Activated T-helper 2 cell treated with anti-CD3 and anti-CD28 coated beads, Interferon-gamma antibody, Interleukin-2, Interleukin-4, amounts not matched to agents 10 μg/mL and 5 μg/mL and 100 μg/mL, durations not matched to agents 14 hours and 24 hours and 36 hours (primary cell): ENCODE data around the gene IQGAP2. TPM values are rescaled to one million over a fixed set of nuclear protein-coding genes. Genes with fewer than 3 reads are reported as not detected.

Source experiments
- DNase-seq: peaks from one replicate; pipeline ENCODE4 v3.0.0; 2021; ENCODE audit warnings: low spot score
- H3K27ac Mint-ChIP-seq: one replicate; pipeline ENCODE4 v1.8.0; 2021; ENCODE audit warnings: mixed read lengths
- H3K27me3 Mint-ChIP-seq: one replicate; pipeline ENCODE4 v1.8.0; 2021; ENCODE audit warnings: low read depth, mixed read lengths
- H3K36me3 Mint-ChIP-seq: one replicate; pipeline ENCODE4 v1.8.0; 2021; ENCODE audit warnings: low read depth, mixed read lengths
- H3K4me1 Mint-ChIP-seq: one replicate; pipeline ENCODE4 v1.8.0; 2021; ENCODE audit warnings: low read depth, mixed read lengths
- H3K4me3 Mint-ChIP-seq: one replicate; pipeline ENCODE4 v1.8.0; 2021; ENCODE audit warnings: low read depth, mild to moderate bottlenecking, moderate library complexity, mixed read lengths
- H3K9me3 Mint-ChIP-seq: one replicate; pipeline ENCODE4 v1.8.0; 2021; ENCODE audit warnings: mixed read lengths
- intact Hi-C: fragments of 100-400 bp; cut with micrococcal nuclease; formaldehyde crosslinking; loops from one replicate; pipeline ENCODE4 v1.15.1; 2023
- total RNA-seq: library from RNA; stranded (reverse); gene quantifications from 2 replicates; pipeline ENCODE4 v1.2.3, GENCODE V29; 2022

The IQGAP2 gene
- total RNA-seq, 1 donor from 2014 or later = 28.3 TPM

DNA sequence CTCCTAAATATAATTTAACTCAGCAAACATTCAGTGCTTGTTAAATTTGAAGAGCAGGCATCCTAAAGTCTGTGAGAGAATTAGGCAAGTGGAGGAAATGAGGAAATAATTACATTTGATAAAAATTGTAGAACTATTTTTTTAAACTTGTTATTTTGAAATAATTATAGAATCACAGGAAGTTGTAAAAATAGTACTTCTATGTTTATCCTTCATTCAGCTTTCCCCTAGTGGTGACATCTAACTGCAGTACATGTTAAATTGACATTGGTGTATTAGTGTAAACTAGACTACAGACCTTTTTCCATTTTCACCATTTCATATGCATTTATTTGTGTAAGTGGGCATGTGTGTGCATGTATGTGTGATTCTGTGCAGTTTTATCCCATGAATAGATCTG lies 168.5 kb downstream of the IQGAP2 start:
- Mint-ChIP-seq H3K27ac (no peak overlapping the region), H3K4me3 (no peak overlapping the region), H3K27me3 (no peaks in the 10 kb centered on the region), H3K36me3 (peaks cover 18% of the 10 kb centered on the region), H3K4me1 (peaks cover 2% of the 10 kb centered on the region), H3K9me3 (no peaks in the 10 kb centered on the region)
- no peak for DNase-seq
- intact Hi-C loops = no loop called here

- intact Hi-C loops = no loop called here
- Mint-ChIP-seq H3K4me1 (peaks cover 12% of the 10 kb centered on the region), H3K4me3 (no peak overlapping the region), H3K27me3 (no peaks in the 10 kb centered on the region), H3K27ac (no peak overlapping the region), H3K36me3 (peaks cover 28% of the 10 kb centered on the region), H3K9me3 (no peaks in the 10 kb centered on the region)
- DNase-seq = no peak
Measured at GRCh38 chr5:76576450-76576849, 173.4 kb downstream of the IQGAP2 start.

DNA sequence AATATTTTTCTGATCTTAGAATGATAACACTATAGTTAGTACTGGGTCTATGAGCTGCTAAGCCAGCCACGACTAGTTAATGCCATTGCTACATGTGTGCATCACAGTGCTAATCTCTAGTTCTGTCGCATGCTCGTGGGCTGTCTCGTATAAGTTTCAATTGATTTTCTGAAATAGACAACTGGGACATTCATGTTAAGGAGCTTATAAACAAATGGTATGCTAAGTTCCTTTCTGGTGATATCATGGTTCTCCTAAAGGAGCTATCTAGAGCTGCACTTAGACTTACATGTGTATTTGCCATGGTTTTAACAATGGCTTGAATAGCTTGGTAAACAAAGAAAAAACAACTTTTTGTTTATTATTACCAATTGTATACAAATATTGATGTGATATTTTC lies 173.9 kb downstream of the IQGAP2 start:
- Mint-ChIP-seq H3K9me3 (no peaks in the 10 kb centered on the region), H3K27me3 (no peaks in the 10 kb centered on the region), H3K4me1 (peaks cover 18% of the 10 kb centered on the region), H3K27ac (no peak overlapping the region), H3K4me3 (no peak overlapping the region), H3K36me3 (peaks cover 23% of the 10 kb centered on the region)
- no peak for DNase-seq
- intact Hi-C loops = no loop called here

- intact Hi-C loops = no loop called here
- Mint-ChIP-seq H3K4me1 (peaks cover 27% of the 10 kb centered on the region), H3K36me3 (peaks cover 25% of the 10 kb centered on the region)
Measured at GRCh38 chr5:76579166-76579937, 176.3 kb downstream of the IQGAP2 start.

GRCh38 chr5:76580981-76581380 lies 177.9 kb downstream of the IQGAP2 start:
- no peak overlapping the region for H3K4me3 Mint-ChIP-seq
- H3K27ac Mint-ChIP-seq = no peak overlapping the region
- peaks cover 27% of the 10 kb centered on the region for H3K4me1 Mint-ChIP-seq
- intact Hi-C loops = no loop called here
- DNase-seq = no peak
- H3K9me3 Mint-ChIP-seq = no peaks in the 10 kb centered on the region
- H3K36me3 Mint-ChIP-seq = peaks cover 26% of the 10 kb centered on the region
- H3K27me3 Mint-ChIP-seq = no peaks in the 10 kb centered on the region

More at GRCh38 chr5:76579166-76579937, 176.3 kb downstream of the IQGAP2 start:
- no peak for DNase-seq
- Mint-ChIP-seq H3K27me3 (no peaks in the 10 kb centered on the region), H3K27ac (no peak overlapping the region), H3K9me3 (no peaks in the 10 kb centered on the region), H3K4me3 (no peak overlapping the region)

GRCh38 chr5:76582230-76583162 lies 179.4 kb downstream of the IQGAP2 start:
- no peak for DNase-seq
- Mint-ChIP-seq H3K27me3 (no peaks in the 10 kb centered on the region), H3K36me3 (peaks cover 18% of the 10 kb centered on the region), H3K9me3 (no peaks in the 10 kb centered on the region), H3K4me3 (no peak overlapping the region), H3K4me1 (peaks cover 26% of the 10 kb centered on the region), H3K27ac (peak overlapping the region; percentile 69)
- intact Hi-C loops = loop anchor here (1.0 to 2.0 kb wide), 4 partner anchors 35 to 314 kb away; no protein-coding TSS in a partner anchor

- H3K4me3 Mint-ChIP-seq = no peak overlapping the region
- intact Hi-C loops = loop anchor here (2.0 kb wide), 2 partner anchors 63 to 315 kb away; no protein-coding TSS in a partner anchor
- H3K36me3 Mint-ChIP-seq = peaks cover 15% of the 10 kb centered on the region
- H3K4me1 Mint-ChIP-seq = peaks cover 24% of the 10 kb centered on the region
- no peak for DNase-seq
- no peak overlapping the region for H3K27ac Mint-ChIP-seq
- H3K9me3 Mint-ChIP-seq = no peaks in the 10 kb centered on the region
- H3K27me3 Mint-ChIP-seq = no peaks in the 10 kb centered on the region
Measured at GRCh38 chr5:76583163-76584047, 180.3 kb downstream of the IQGAP2 start.

GRCh38 chr5:76585783-76586217 lies 182.7 kb downstream of the IQGAP2 start:
- peaks cover 23% of the 10 kb centered on the region for H3K36me3 Mint-ChIP-seq
- DNase-seq = no peak
- no peak overlapping the region for H3K4me3 Mint-ChIP-seq
- peaks cover 28% of the 10 kb centered on the region for H3K4me1 Mint-ChIP-seq
- intact Hi-C loops = no loop called here
- no peaks in the 10 kb centered on the region for H3K27me3 Mint-ChIP-seq
- H3K9me3 Mint-ChIP-seq = no peaks in the 10 kb centered on the region
- no peak overlapping the region for H3K27ac Mint-ChIP-seq

- Mint-ChIP-seq H3K27ac (no peak overlapping the region), H3K4me1 (peaks cover 23% of the 10 kb centered on the region), H3K4me3 (no peak overlapping the region), H3K27me3 (no peaks in the 10 kb centered on the region), H3K9me3 (no peaks in the 10 kb centered on the region), H3K36me3 (peaks cover 26% of the 10 kb centered on the region)
- intact Hi-C loops = no loop called here
- no peak for DNase-seq
Measured at GRCh38 chr5:76586531-76586930, 183.4 kb downstream of the IQGAP2 start.

DNA sequence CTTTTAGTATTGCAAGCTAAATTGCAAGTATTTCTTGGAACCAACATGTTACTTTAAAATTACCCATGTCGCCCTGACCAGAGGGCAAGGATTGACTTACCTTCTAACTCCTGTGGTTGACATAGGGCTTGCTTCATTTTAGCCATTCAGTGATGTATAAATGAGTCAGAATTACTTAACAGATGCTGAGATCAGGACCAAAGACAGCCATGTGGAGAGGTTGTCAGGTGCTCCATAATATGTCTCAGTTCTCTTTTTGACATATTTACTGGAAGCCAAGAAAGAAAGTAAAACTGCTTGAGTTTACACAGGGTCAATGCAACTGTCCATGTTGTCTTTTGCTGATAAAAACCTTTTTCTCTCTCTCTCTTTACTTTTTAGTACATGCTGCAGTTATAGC lies 186.9 kb downstream of the IQGAP2 start:
- Mint-ChIP-seq H3K27ac (no peak overlapping the region), H3K4me1 (peaks cover 9% of the 10 kb centered on the region), H3K4me3 (no peak overlapping the region), H3K36me3 (peaks cover 48% of the 10 kb centered on the region), H3K27me3 (no peaks in the 10 kb centered on the region), H3K9me3 (no peaks in the 10 kb centered on the region)
- intact Hi-C loops = no loop called here
- no peak for DNase-seq

DNA sequence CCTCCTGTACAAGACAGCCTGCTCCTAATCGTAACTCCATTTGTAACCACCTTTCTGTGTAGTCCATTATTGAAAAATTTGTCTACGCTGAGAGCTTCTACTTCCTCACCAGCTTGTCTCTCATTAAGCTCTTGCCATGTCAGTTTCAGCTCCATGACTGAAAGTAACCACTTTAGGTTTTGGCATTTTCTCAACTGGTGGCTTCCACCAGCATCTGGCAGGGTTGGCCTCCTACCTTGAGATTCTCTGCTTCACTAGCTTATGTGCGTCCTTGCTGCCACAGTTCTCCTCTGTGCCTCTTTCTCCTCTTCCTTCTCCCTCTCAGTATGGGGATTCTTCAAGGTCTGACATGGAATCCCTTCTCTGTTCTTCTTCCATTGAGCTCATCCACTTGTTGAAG lies 188.3 kb downstream of the IQGAP2 start:
- Mint-ChIP-seq H3K36me3 (peaks cover 58% of the 10 kb centered on the region), H3K4me3 (no peak overlapping the region), H3K27ac (no peak overlapping the region), H3K9me3 (no peaks in the 10 kb centered on the region), H3K27me3 (no peaks in the 10 kb centered on the region), H3K4me1 (peaks cover 9% of the 10 kb centered on the region)
- intact Hi-C loops = no loop called here
- DNase-seq = no peak

- Mint-ChIP-seq H3K9me3 (no peaks in the 10 kb centered on the region), H3K4me3 (no peak overlapping the region), H3K36me3 (peaks cover 66% of the 10 kb centered on the region), H3K27me3 (no peaks in the 10 kb centered on the region), H3K27ac (no peak overlapping the region), H3K4me1 (peaks cover 9% of the 10 kb centered on the region)
- intact Hi-C loops = no loop called here
- no peak for DNase-seq
Measured at GRCh38 chr5:76592692-76593091, 189.6 kb downstream of the IQGAP2 start.
